ENCODE measurements around the gene OR52K2. TPM values are rescaled to one million over a fixed set of nuclear protein-coding genes. Genes with fewer than 3 reads are reported as not detected.

Gene OR52K2
- total and polyA plus RNA-seq, 9 of the 15 experiments (the other 6 are each of a cell fraction or from before 2014, with no cell fraction given) = not detected

DNA sequence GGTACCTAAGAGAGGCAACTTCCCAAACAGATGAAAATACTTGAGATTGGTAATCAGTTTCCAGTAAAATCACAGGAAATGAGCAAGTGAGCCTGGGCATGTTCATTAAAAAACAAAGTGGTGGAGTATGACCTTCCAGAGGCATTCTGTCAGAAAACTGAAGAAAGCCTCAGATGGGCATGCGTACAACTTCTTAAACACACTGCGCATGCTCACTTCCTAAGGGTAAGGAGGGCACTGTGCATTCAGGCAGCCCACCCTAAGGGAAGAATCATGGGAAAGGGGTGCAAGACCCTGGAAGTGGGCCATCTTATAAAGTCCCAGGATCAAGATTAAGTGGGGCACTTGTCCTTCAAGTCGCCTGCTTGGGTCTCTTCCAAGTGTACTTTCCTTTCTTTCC is 4.0 kb downstream of the OR52K2 start:
- in situ Hi-C loops (cut with MboI) = no loop called here
- no peaks in the 10 kb centered on the region for H3K4me1 ChIP-seq (replicated peaks in 1 of 2; ENCODE audit: control insufficient read depth in 2 of 2, insufficient read depth in 2 of 2, low read length in 2 of 2)
- no peak overlapping the region for H2AFZ ChIP-seq (ENCODE audit: low read depth, low read length)
- no peak for DNase-seq (ENCODE audit: extremely low read depth in 1 of 4, low spot score in 3 of 4)
- H3K9me1 ChIP-seq (ENCODE audit: control insufficient read depth, insufficient read depth, low read length) = no peaks in the 10 kb centered on the region
- FAIRE-seq = no peak
- H3K27me3 ChIP-seq (ENCODE audit: control insufficient read depth in 2 of 2, insufficient read depth in 2 of 2, low read length in 2 of 2) = peaks cover 0 to 8% of the 10 kb centered on the region in 2 experiments; a peak in 3 of 5 replicates
- POLR2A ChIA-PET = no interaction called here
- H3K9ac ChIP-seq (ENCODE audit: insufficient read depth in 1 of 2, low read depth in 2 of 2, low read length in 2 of 2) = no peak overlapping the region
- no peak overlapping the region for H3K27ac ChIP-seq (ENCODE audit: extremely low read depth, low read depth, low read length)
- H3K36me3 ChIP-seq (ENCODE audit: control insufficient read depth, insufficient read depth, low read length) = no peaks in the 10 kb centered on the region
- H4K20me1 ChIP-seq (replicated peaks; ENCODE audit: control insufficient read depth, insufficient read depth, low read length) = no peaks in the 10 kb centered on the region
- H3K79me2 ChIP-seq (ENCODE audit: control insufficient read depth, insufficient read depth, low read length) = no peaks in the 10 kb centered on the region; the same call in 2 of the 3 replicates
- CTCF ChIA-PET (ENCODE audit: low intra/inter-chr PET ratio) = no interaction called here
- no peak overlapping the region for H3K4me2 ChIP-seq (ENCODE audit: insufficient read depth, low read length)
- H3K4me3 ChIP-seq = no peak overlapping the region
- intact Hi-C loops (cut with micrococcal nuclease) = no loop called here
- TF ChIP-seq NRF1 (conservative IDR thresholded peaks at IDR 0.05 in 1 of 2, IDR thresholded peaks at IDR 0.05 in 1 of 2) (peak; percentile 78 to 79), MAZ (CRISPR knock-in tag; conservative IDR thresholded peaks at IDR 0.05 in 1 of 2, IDR thresholded peaks at IDR 0.05 in 1 of 2) (no peak)
- BruUV-seq (replicated peaks) = no TSS peak
- H3K9me3 ChIP-seq (replicated peaks; ENCODE audit: control insufficient read depth, insufficient read depth, low read depth, low read length) = no peaks in the 10 kb centered on the region
- WGBS (ENCODE audit: insufficient coverage, low coverage, missing lambda C conversion rate) = 9% methylated on average over 3 of the region's 3 CpGs
- ATAC-seq = no peak

DNA sequence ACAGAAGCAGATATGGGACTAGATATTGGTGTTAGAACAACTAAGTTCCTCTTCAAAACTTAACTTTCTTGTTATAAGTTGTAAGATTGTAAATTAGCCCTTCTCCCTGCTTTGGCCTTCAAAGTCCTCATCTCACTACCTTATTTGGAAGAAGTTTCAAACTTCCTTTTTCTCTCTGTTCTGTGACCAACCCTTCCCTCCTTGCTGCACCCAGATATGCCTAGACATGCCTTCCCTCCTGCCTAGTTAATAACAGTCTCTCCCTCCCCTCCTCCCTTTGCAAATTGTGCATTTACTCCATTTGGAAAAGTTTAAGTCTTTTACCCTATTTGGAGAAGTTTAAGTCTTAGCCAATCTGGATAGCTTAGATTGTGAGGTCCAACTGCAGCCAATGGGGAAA is 4.9 kb downstream of the OR52K2 start:
- H3K36me3 ChIP-seq (ENCODE audit: control insufficient read depth, insufficient read depth, low read length) = no peaks in the 10 kb centered on the region
- no peak overlapping the region for H3K27ac ChIP-seq (ENCODE audit: extremely low read depth, low read depth, low read length)
- FAIRE-seq (no peak), DNase-seq (ENCODE audit: extremely low read depth in 1 of 4, low spot score in 3 of 4) (no peak), ATAC-seq (no peak)
- POLR2A ChIA-PET = no interaction called here
- intact Hi-C loops (cut with micrococcal nuclease) (no loop called here), in situ Hi-C loops (cut with MboI) (no loop called here)
- H3K9me1 ChIP-seq (ENCODE audit: control insufficient read depth, insufficient read depth, low read length) = no peaks in the 10 kb centered on the region
- H3K4me1 ChIP-seq (replicated peaks in 1 of 2; ENCODE audit: control insufficient read depth in 2 of 2, insufficient read depth in 2 of 2, low read length in 2 of 2) = no peaks in the 10 kb centered on the region
- no peaks in the 10 kb centered on the region for H3K9me3 ChIP-seq (replicated peaks; ENCODE audit: control insufficient read depth, insufficient read depth, low read depth, low read length)
- H3K4me3 ChIP-seq = no peak overlapping the region
- no peaks in the 10 kb centered on the region for H4K20me1 ChIP-seq (replicated peaks; ENCODE audit: control insufficient read depth, insufficient read depth, low read length)
- H3K9ac ChIP-seq (ENCODE audit: insufficient read depth in 1 of 2, low read depth in 2 of 2, low read length in 2 of 2) = no peak overlapping the region
- peaks cover 0 to 8% of the 10 kb centered on the region in 2 experiments; a peak in 2 of 5 replicates for H3K27me3 ChIP-seq (ENCODE audit: control insufficient read depth in 2 of 2, insufficient read depth in 2 of 2, low read length in 2 of 2)
- no peak overlapping the region for H3K4me2 ChIP-seq (ENCODE audit: insufficient read depth, low read length)
- no TSS peak for BruUV-seq (replicated peaks)
- no peaks in the 10 kb centered on the region; the same call in 2 of the 3 replicates for H3K79me2 ChIP-seq (ENCODE audit: control insufficient read depth, insufficient read depth, low read length)
- CTCF ChIA-PET (ENCODE audit: low intra/inter-chr PET ratio) = no interaction called here
- no peak for TF ChIP-seq NR3C1 (CRISPR knock-in tag; IDR thresholded peaks at IDR 0.05)
- TF ChIP-seq, protein P1, sequence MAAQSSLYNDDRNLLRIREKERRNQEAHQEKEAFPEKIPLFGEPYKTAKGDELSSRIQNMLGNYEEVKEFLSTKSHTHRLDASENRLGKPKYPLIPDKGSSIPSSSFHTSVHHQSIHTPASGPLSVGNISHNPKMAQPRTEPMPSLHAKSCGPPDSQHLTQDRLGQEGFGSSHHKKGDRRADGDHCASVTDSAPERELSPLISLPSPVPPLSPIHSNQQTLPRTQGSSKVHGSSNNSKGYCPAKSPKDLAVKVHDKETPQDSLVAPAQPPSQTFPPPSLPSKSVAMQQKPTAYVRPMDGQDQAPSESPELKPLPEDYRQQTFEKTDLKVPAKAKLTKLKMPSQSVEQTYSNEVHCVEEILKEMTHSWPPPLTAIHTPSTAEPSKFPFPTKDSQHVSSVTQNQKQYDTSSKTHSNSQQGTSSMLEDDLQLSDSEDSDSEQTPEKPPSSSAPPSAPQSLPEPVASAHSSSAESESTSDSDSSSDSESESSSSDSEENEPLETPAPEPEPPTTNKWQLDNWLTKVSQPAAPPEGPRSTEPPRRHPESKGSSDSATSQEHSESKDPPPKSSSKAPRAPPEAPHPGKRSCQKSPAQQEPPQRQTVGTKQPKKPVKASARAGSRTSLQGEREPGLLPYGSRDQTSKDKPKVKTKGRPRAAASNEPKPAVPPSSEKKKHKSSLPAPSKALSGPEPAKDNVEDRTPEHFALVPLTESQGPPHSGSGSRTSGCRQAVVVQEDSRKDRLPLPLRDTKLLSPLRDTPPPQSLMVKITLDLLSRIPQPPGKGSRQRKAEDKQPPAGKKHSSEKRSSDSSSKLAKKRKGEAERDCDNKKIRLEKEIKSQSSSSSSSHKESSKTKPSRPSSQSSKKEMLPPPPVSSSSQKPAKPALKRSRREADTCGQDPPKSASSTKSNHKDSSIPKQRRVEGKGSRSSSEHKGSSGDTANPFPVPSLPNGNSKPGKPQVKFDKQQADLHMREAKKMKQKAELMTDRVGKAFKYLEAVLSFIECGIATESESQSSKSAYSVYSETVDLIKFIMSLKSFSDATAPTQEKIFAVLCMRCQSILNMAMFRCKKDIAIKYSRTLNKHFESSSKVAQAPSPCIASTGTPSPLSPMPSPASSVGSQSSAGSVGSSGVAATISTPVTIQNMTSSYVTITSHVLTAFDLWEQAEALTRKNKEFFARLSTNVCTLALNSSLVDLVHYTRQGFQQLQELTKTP (IDR thresholded peaks at IDR 0.05; ENCODE audit: low read depth in 1 of 2, partially characterized antibody in 2 of 2) = no peak
- TF ChIP-seq EWSR1 (IDR thresholded peaks at IDR 0.05; ENCODE audit: borderline replicate concordance, low read depth, partially characterized antibody) = no peak
- no peak for TF ChIP-seq E2F3 (CRISPR knock-in tag; IDR thresholded peaks at IDR 0.05)
- TF ChIP-seq ZNF212 (CRISPR knock-in tag; IDR thresholded peaks at IDR 0.05) = no peak
- H2AFZ ChIP-seq (ENCODE audit: low read depth, low read length) = no peak overlapping the region

Measured in K562 (cell line).